ENCODE results near the gene AKT2. TPM values are rescaled to one million over a fixed set of nuclear protein-coding genes. Genes with fewer than 3 reads are reported as not detected.

The AKT2 gene
- total and polyA plus RNA-seq, 4 donors: 24.8 to 131 (median 89.3) TPM

GRCh38 chr19:40265055-40265762, 19.9 kb downstream of the AKT2 start:
- Histone ChIP-seq H3K9me3 (ENCODE audit: control insufficient read depth, low read length) (no peaks in the 10 kb centered on the region), H3K4me3 (ENCODE audit: low read length in 2 of 2) (no peak overlapping the region), H3K27me3 (ENCODE audit: control insufficient read depth in 1 of 2, insufficient read depth in 2 of 2, low read length in 1 of 2) (no peaks in the 10 kb centered on the region), H3K36me3 (ENCODE audit: control insufficient read depth in 1 of 2, insufficient read depth in 2 of 2, low read length in 1 of 2) (no peaks in the 10 kb centered on the region), H3K4me1 (ENCODE audit: control insufficient read depth in 1 of 2, insufficient read depth in 2 of 2, low read length in 2 of 2) (no peaks in the 10 kb centered on the region), H3K27ac (ENCODE audit: low read depth in 1 of 2, low read length in 2 of 2) (no peak overlapping the region)
- DNase-seq: peak in 1 of 2 donors; percentile 30
- no peak for ATAC-seq (ENCODE audit: low FRiP score)
- intact Hi-C loops (cut with DNase I): no loop called here
- WGBS, 2 donors: 93 to 96% methylated on average over 22 of the region's 22 CpGs

DNA sequence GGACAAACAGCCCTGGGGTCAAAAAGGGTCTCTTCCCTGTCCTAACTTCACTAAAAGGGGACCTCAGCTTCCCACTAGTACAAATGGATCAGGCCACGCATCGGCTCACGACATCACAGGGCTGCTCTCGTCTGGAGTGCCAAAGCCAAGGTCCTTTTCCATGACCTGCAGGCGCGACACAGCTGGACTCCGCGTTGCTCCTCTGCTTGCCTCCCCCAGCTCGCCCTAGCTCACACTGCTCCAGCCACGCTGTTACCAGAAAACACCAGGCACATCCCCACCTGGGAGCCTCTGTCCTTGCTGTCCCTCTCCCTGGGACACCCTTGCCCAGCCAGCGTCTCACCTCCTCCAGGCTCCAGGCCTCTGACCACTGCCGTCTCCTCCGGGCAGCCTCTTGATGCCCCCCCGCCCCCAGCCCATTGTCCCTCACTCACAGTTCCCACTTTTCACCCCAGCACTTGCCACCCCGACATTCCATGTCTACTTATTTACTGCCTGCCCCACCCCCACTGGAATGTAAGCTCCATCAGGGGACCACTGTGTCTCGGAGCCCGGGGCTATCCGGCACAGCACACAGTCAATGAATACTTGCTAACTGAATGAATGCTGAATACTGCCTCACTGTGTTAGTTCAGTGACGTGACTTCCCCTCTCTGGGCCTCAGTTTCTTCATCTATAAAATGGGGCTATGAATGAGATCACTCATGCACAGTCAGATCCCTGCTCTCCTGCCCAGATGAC, 20.7 kb downstream of the AKT2 start:
- Histone ChIP-seq H3K4me3 (ENCODE audit: low read length in 2 of 2) (no peak overlapping the region), H3K9me3 (ENCODE audit: control insufficient read depth, low read length) (no peaks in the 10 kb centered on the region), H3K27ac (ENCODE audit: low read depth in 1 of 2, low read length in 2 of 2) (no peak overlapping the region), H3K4me1 (ENCODE audit: control insufficient read depth in 1 of 2, insufficient read depth in 2 of 2, low read length in 2 of 2) (no peaks in the 10 kb centered on the region), H3K36me3 (ENCODE audit: control insufficient read depth in 1 of 2, insufficient read depth in 2 of 2, low read length in 1 of 2) (no peaks in the 10 kb centered on the region), H3K27me3 (ENCODE audit: control insufficient read depth in 1 of 2, insufficient read depth in 2 of 2, low read length in 1 of 2) (no peaks in the 10 kb centered on the region)
- intact Hi-C loops (cut with DNase I): no loop called here
- WGBS, 2 donors: 84 to 90% methylated on average over 19 of the region's 19 CpGs
- DNase-seq: no peak
- ATAC-seq (ENCODE audit: low FRiP score): no peak

GRCh38 chr19:40263440-40264313, 21.5 kb downstream of the AKT2 start:
- Histone ChIP-seq H3K27ac (ENCODE audit: low read depth in 1 of 2, low read length in 2 of 2) (no peak overlapping the region), H3K27me3 (ENCODE audit: control insufficient read depth in 1 of 2, insufficient read depth in 2 of 2, low read length in 1 of 2) (no peaks in the 10 kb centered on the region), H3K4me3 (ENCODE audit: low read length in 2 of 2) (no peak overlapping the region), H3K4me1 (ENCODE audit: control insufficient read depth in 1 of 2, insufficient read depth in 2 of 2, low read length in 2 of 2) (no peaks in the 10 kb centered on the region), H3K36me3 (ENCODE audit: control insufficient read depth in 1 of 2, insufficient read depth in 2 of 2, low read length in 1 of 2) (no peaks in the 10 kb centered on the region), H3K9me3 (ENCODE audit: control insufficient read depth, low read length) (no peaks in the 10 kb centered on the region)
- WGBS, 2 donors: 92% methylated on average over 24 of the region's 24 CpGs
- DNase-seq (no peak), ATAC-seq (ENCODE audit: low FRiP score) (no peak)
- intact Hi-C loops (cut with DNase I): no loop called here

- Histone ChIP-seq H3K9me3 (ENCODE audit: control insufficient read depth, low read length) (no peaks in the 10 kb centered on the region), H3K4me3 (ENCODE audit: low read length in 2 of 2) (no peak overlapping the region), H3K27ac (ENCODE audit: low read depth in 1 of 2, low read length in 2 of 2) (no peak overlapping the region), H3K4me1 (ENCODE audit: control insufficient read depth in 1 of 2, insufficient read depth in 2 of 2, low read length in 2 of 2) (no peaks in the 10 kb centered on the region), H3K27me3 (ENCODE audit: control insufficient read depth in 1 of 2, insufficient read depth in 2 of 2, low read length in 1 of 2) (no peaks in the 10 kb centered on the region), H3K36me3 (ENCODE audit: control insufficient read depth in 1 of 2, insufficient read depth in 2 of 2, low read length in 1 of 2) (no peaks in the 10 kb centered on the region)
- WGBS, 2 donors: 89 to 95% methylated on average over 3 of the region's 3 CpGs
- intact Hi-C loops (cut with DNase I): no loop called here
- DNase-seq (no peak), ATAC-seq (ENCODE audit: low FRiP score) (no peak)
Measured at GRCh38 chr19:40262422-40262821, 22.7 kb downstream of the AKT2 start.

- Histone ChIP-seq H3K4me1 (ENCODE audit: control insufficient read depth in 1 of 2, insufficient read depth in 2 of 2, low read length in 2 of 2) (no peaks in the 10 kb centered on the region), H3K4me3 (ENCODE audit: low read length in 2 of 2) (no peak overlapping the region), H3K36me3 (ENCODE audit: control insufficient read depth in 1 of 2, insufficient read depth in 2 of 2, low read length in 1 of 2) (no peaks in the 10 kb centered on the region), H3K27ac (ENCODE audit: low read depth in 1 of 2, low read length in 2 of 2) (no peak overlapping the region), H3K9me3 (ENCODE audit: control insufficient read depth, low read length) (no peaks in the 10 kb centered on the region), H3K27me3 (ENCODE audit: control insufficient read depth in 1 of 2, insufficient read depth in 2 of 2, low read length in 1 of 2) (no peaks in the 10 kb centered on the region)
- no peak for DNase-seq
- WGBS, 2 donors: 88% methylated on average over 8 of the region's 8 CpGs
- intact Hi-C loops (cut with DNase I): no loop called here
- no peak for ATAC-seq (ENCODE audit: low FRiP score)
Measured at GRCh38 chr19:40261631-40262030, 23.5 kb downstream of the AKT2 start.

- Histone ChIP-seq H3K9me3 (ENCODE audit: control insufficient read depth, low read length) (no peaks in the 10 kb centered on the region), H3K4me3 (ENCODE audit: low read length in 2 of 2) (no peak overlapping the region), H3K27me3 (ENCODE audit: control insufficient read depth in 1 of 2, insufficient read depth in 2 of 2, low read length in 1 of 2) (no peaks in the 10 kb centered on the region), H3K27ac (ENCODE audit: low read depth in 1 of 2, low read length in 2 of 2) (no peak overlapping the region), H3K4me1 (ENCODE audit: control insufficient read depth in 1 of 2, insufficient read depth in 2 of 2, low read length in 2 of 2) (no peaks in the 10 kb centered on the region), H3K36me3 (ENCODE audit: control insufficient read depth in 1 of 2, insufficient read depth in 2 of 2, low read length in 1 of 2) (peaks cover 0 to 4% of the 10 kb centered on the region in 2 donors)
- ATAC-seq (ENCODE audit: low FRiP score) (peak; percentile 40), DNase-seq (no peak)
- WGBS, 2 donors: 73 to 77% methylated on average over 9 of the region's 9 CpGs
- intact Hi-C loops (cut with DNase I): no loop called here
Measured at GRCh38 chr19:40257096-40257517, 28.0 kb downstream of the AKT2 start.

DNA sequence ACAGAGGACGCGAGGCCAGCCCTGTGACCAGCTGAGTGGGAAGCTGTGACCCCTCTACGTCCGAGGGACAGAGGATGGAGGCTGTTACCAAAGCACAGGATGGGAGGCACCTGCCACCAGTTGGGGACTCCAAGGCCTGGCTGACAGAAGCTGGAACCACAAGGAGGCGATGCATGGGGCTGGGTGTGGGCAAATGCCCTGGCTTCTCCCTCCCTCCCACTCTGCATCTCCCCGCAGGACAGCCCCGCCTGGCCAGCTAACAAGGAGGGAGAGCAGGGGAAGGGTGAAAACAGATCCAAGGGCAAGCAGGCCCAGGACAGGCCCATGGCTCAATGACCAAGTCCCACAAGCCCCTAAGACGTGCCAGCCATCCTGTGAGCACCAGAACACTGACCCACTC, 28.6 kb downstream of the AKT2 start:
- intact Hi-C loops (cut with DNase I): no loop called here
- Histone ChIP-seq H3K27ac (ENCODE audit: low read depth in 1 of 2, low read length in 2 of 2) (no peak overlapping the region), H3K4me3 (ENCODE audit: low read length in 2 of 2) (no peak overlapping the region), H3K27me3 (ENCODE audit: control insufficient read depth in 1 of 2, insufficient read depth in 2 of 2, low read length in 1 of 2) (no peaks in the 10 kb centered on the region), H3K4me1 (ENCODE audit: control insufficient read depth in 1 of 2, insufficient read depth in 2 of 2, low read length in 2 of 2) (no peaks in the 10 kb centered on the region), H3K36me3 (ENCODE audit: control insufficient read depth in 1 of 2, insufficient read depth in 2 of 2, low read length in 1 of 2) (peaks cover 0 to 4% of the 10 kb centered on the region in 2 donors), H3K9me3 (ENCODE audit: control insufficient read depth, low read length) (no peaks in the 10 kb centered on the region)
- ATAC-seq (ENCODE audit: low FRiP score) (no peak), DNase-seq (no peak)
- 89 to 90% methylated on average over 7 to 8 of the region's 8 CpGs for WGBS, 2 donors

DNA sequence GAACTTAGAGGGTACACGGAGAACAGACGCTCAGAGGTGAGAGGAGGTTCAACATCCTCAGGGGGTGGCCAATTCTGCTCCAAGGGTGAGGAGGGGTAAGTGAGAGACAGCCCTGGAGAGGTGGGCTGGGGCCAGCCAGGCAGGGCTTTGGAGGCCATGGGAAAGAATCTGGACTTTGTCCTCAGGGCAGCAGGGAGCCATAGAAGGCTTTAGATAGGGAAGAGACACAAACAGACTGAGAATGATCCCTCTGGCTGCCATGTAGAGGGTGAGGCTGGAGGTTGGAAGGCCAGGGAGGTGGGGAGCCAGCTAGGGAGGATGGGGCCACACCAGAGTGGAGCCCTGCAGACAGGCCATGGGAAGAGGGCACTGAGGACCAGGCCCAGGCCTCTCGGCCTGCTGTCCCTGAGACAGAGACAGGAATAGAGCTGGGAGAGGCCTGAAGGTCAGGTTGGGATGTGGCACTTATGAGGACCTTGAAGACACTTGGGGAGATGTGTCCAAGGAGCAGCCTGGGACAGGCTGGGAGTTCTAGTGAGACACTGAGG, 29.5 kb downstream of the AKT2 start:
- no peaks in the 10 kb centered on the region for H3K4me1 ChIP-seq (ENCODE audit: control insufficient read depth in 1 of 2, insufficient read depth in 2 of 2, low read length in 2 of 2)
- H3K4me3 ChIP-seq (ENCODE audit: low read length in 2 of 2): no peak overlapping the region
- H3K36me3 ChIP-seq (ENCODE audit: control insufficient read depth in 1 of 2, insufficient read depth in 2 of 2, low read length in 1 of 2): peaks cover 0 to 4% of the 10 kb centered on the region in 2 donors
- ATAC-seq (ENCODE audit: low FRiP score): no peak
- intact Hi-C loops (cut with DNase I): no loop called here
- H3K27me3 ChIP-seq (ENCODE audit: control insufficient read depth in 1 of 2, insufficient read depth in 2 of 2, low read length in 1 of 2): no peaks in the 10 kb centered on the region
- 90 to 95% methylated on average over 3 of the region's 3 CpGs for WGBS, 2 donors
- H3K27ac ChIP-seq (ENCODE audit: low read depth in 1 of 2, low read length in 2 of 2): no peak overlapping the region
- DNase-seq: no peak
- no peaks in the 10 kb centered on the region for H3K9me3 ChIP-seq (ENCODE audit: control insufficient read depth, low read length)

Data from aorta (tissue), 5 donors.